ENCODE data around the gene ZSCAN4. TPM values are rescaled to one million over a fixed set of nuclear protein-coding genes. Genes with fewer than 3 reads are reported as not detected.

The ZSCAN4 gene
- total and polyA plus RNA-seq, 2 donors: 0.05 to 0.96 TPM

- no peaks in the 10 kb centered on the region for H3K27me3 ChIP-seq (ENCODE audit: control insufficient read depth in 2 of 2, insufficient read depth in 1 of 2, low read length in 1 of 2)
- H3K4me1 ChIP-seq (ENCODE audit: control insufficient read depth in 2 of 2, insufficient read depth in 2 of 2, low read length in 2 of 2): no peaks in the 10 kb centered on the region
- H3K27ac ChIP-seq (ENCODE audit: low read depth in 1 of 2, low read length in 1 of 2): no peak overlapping the region
- no peak overlapping the region for H3K4me3 ChIP-seq (ENCODE audit: low read length in 2 of 2)
- H3K9me3 ChIP-seq (ENCODE audit: control insufficient read depth in 2 of 2, insufficient read depth in 1 of 2, low read length in 1 of 2): peaks cover 7 to 25% of the 10 kb centered on the region in 2 donors
- peaks cover 34 to 36% of the 10 kb centered on the region in 2 donors for H3K36me3 ChIP-seq (ENCODE audit: control insufficient read depth in 2 of 2, insufficient read depth in 2 of 2, low read length in 1 of 2)
- DNase-seq (ENCODE audit: low read depth in 6 of 9, low spot score in 9 of 9): no peak
Observed at GRCh38 chr19:57643734-57644133, 25.0 kb upstream of the ZSCAN4 start.

- no peaks in the 10 kb centered on the region for H3K36me3 ChIP-seq (ENCODE audit: control insufficient read depth in 2 of 2, insufficient read depth in 2 of 2, low read length in 1 of 2)
- peaks cover 0 to 15% of the 10 kb centered on the region in 2 donors for H3K9me3 ChIP-seq (ENCODE audit: control insufficient read depth in 2 of 2, insufficient read depth in 1 of 2, low read length in 1 of 2)
- 80% methylated on average over 6 of the region's 6 CpGs for WGBS
- no peaks in the 10 kb centered on the region for H3K27me3 ChIP-seq (ENCODE audit: control insufficient read depth in 2 of 2, insufficient read depth in 1 of 2, low read length in 1 of 2)
- DNase-seq (ENCODE audit: low read depth in 6 of 9, low spot score in 9 of 9): no peak
- H3K27ac ChIP-seq (ENCODE audit: low read depth in 1 of 2, low read length in 1 of 2): no peak overlapping the region
- peaks cover 0 to 2% of the 10 kb centered on the region in 2 donors for H3K4me1 ChIP-seq (ENCODE audit: control insufficient read depth in 2 of 2, insufficient read depth in 2 of 2, low read length in 2 of 2)
- no peak overlapping the region for H3K4me3 ChIP-seq (ENCODE audit: low read length in 2 of 2)
Observed at GRCh38 chr19:57648331-57649003, 20.3 kb upstream of the ZSCAN4 start.

GRCh38 chr19:57651654-57651996 lies 17.1 kb upstream of the ZSCAN4 start:
- DNase-seq (ENCODE audit: low read depth in 6 of 9, low spot score in 9 of 9): no peak
- Histone ChIP-seq H3K27ac (ENCODE audit: low read depth in 1 of 2, low read length in 1 of 2) (no peak overlapping the region), H3K9me3 (ENCODE audit: control insufficient read depth in 2 of 2, insufficient read depth in 1 of 2, low read length in 1 of 2) (peaks cover 0 to 18% of the 10 kb centered on the region in 2 donors), H3K36me3 (ENCODE audit: control insufficient read depth in 2 of 2, insufficient read depth in 2 of 2, low read length in 1 of 2) (no peaks in the 10 kb centered on the region), H3K4me3 (ENCODE audit: low read length in 2 of 2) (no peak overlapping the region), H3K4me1 (ENCODE audit: control insufficient read depth in 2 of 2, insufficient read depth in 2 of 2, low read length in 2 of 2) (peaks cover 0 to 2% of the 10 kb centered on the region in 2 donors), H3K27me3 (ENCODE audit: control insufficient read depth in 2 of 2, insufficient read depth in 1 of 2, low read length in 1 of 2) (no peaks in the 10 kb centered on the region)
- WGBS: 71% methylated on average over 6 of the region's 6 CpGs

- DNase-seq (ENCODE audit: low read depth in 6 of 9, low spot score in 9 of 9): no peak
- H3K27me3 ChIP-seq (ENCODE audit: control insufficient read depth in 2 of 2, insufficient read depth in 1 of 2, low read length in 1 of 2): no peaks in the 10 kb centered on the region
- 95% methylated on average over 2 of the region's 2 CpGs for WGBS
- no peaks in the 10 kb centered on the region for H3K36me3 ChIP-seq (ENCODE audit: control insufficient read depth in 2 of 2, insufficient read depth in 2 of 2, low read length in 1 of 2)
- no peak overlapping the region for H3K27ac ChIP-seq (ENCODE audit: low read depth in 1 of 2, low read length in 1 of 2)
- H3K9me3 ChIP-seq (ENCODE audit: control insufficient read depth in 2 of 2, insufficient read depth in 1 of 2, low read length in 1 of 2): peaks cover 0 to 18% of the 10 kb centered on the region in 2 donors
- peaks cover 0 to 2% of the 10 kb centered on the region in 2 donors for H3K4me1 ChIP-seq (ENCODE audit: control insufficient read depth in 2 of 2, insufficient read depth in 2 of 2, low read length in 2 of 2)
- H3K4me3 ChIP-seq (ENCODE audit: low read length in 2 of 2): no peak overlapping the region
Observed at GRCh38 chr19:57653689-57654088, 15.0 kb upstream of the ZSCAN4 start.

GRCh38 chr19:57655443-57655842 lies 13.3 kb upstream of the ZSCAN4 start:
- WGBS: 54% methylated on average over 1 of the region's 1 CpG
- no peaks in the 10 kb centered on the region for H3K36me3 ChIP-seq (ENCODE audit: control insufficient read depth in 2 of 2, insufficient read depth in 2 of 2, low read length in 1 of 2)
- no peak overlapping the region for H3K27ac ChIP-seq (ENCODE audit: low read depth in 1 of 2, low read length in 1 of 2)
- no peak for DNase-seq (ENCODE audit: low read depth in 6 of 9, low spot score in 9 of 9)
- peaks cover 0 to 18% of the 10 kb centered on the region in 2 donors for H3K9me3 ChIP-seq (ENCODE audit: control insufficient read depth in 2 of 2, insufficient read depth in 1 of 2, low read length in 1 of 2)
- no peak overlapping the region for H3K4me3 ChIP-seq (ENCODE audit: low read length in 2 of 2)
- peaks cover 0 to 2% of the 10 kb centered on the region in 2 donors for H3K4me1 ChIP-seq (ENCODE audit: control insufficient read depth in 2 of 2, insufficient read depth in 2 of 2, low read length in 2 of 2)
- no peaks in the 10 kb centered on the region for H3K27me3 ChIP-seq (ENCODE audit: control insufficient read depth in 2 of 2, insufficient read depth in 1 of 2, low read length in 1 of 2)

- Histone ChIP-seq H3K4me1 (ENCODE audit: control insufficient read depth in 2 of 2, insufficient read depth in 2 of 2, low read length in 2 of 2) (peaks cover 0 to under 1% of the 10 kb centered on the region in 2 donors), H3K36me3 (ENCODE audit: control insufficient read depth in 2 of 2, insufficient read depth in 2 of 2, low read length in 1 of 2) (no peaks in the 10 kb centered on the region), H3K4me3 (ENCODE audit: low read length in 2 of 2) (no peak overlapping the region), H3K27me3 (ENCODE audit: control insufficient read depth in 2 of 2, insufficient read depth in 1 of 2, low read length in 1 of 2) (no peaks in the 10 kb centered on the region), H3K27ac (ENCODE audit: low read depth in 1 of 2, low read length in 1 of 2) (no peak overlapping the region), H3K9me3 (ENCODE audit: control insufficient read depth in 2 of 2, insufficient read depth in 1 of 2, low read length in 1 of 2) (peaks cover 0 to 10% of the 10 kb centered on the region in 2 donors)
- WGBS: 96% methylated on average over 1 of the region's 1 CpG
- no peak for DNase-seq (ENCODE audit: low read depth in 6 of 9, low spot score in 9 of 9)
Observed at GRCh38 chr19:57656346-57656745, 12.4 kb upstream of the ZSCAN4 start.

GRCh38 chr19:57664269-57665127 lies 4.2 kb upstream of the ZSCAN4 start:
- Histone ChIP-seq H3K9me3 (ENCODE audit: control insufficient read depth in 2 of 2, insufficient read depth in 1 of 2, low read length in 1 of 2) (peaks cover 0 to 2% of the 10 kb centered on the region in 2 donors), H3K27ac (ENCODE audit: low read depth in 1 of 2, low read length in 1 of 2) (peak overlapping the region in 1 of 2 donors; percentile 20), H3K36me3 (ENCODE audit: control insufficient read depth in 2 of 2, insufficient read depth in 2 of 2, low read length in 1 of 2) (no peaks in the 10 kb centered on the region), H3K27me3 (ENCODE audit: control insufficient read depth in 2 of 2, insufficient read depth in 1 of 2, low read length in 1 of 2) (peaks cover 16 to 39% of the 10 kb centered on the region in 2 donors), H3K4me1 (ENCODE audit: control insufficient read depth in 2 of 2, insufficient read depth in 2 of 2, low read length in 2 of 2) (no peaks in the 10 kb centered on the region), H3K4me3 (ENCODE audit: low read length in 2 of 2) (peak overlapping the region in 1 of 2 donors; percentile 36)
- 5% methylated on average over 64 of the region's 64 CpGs for WGBS
- DNase-seq (ENCODE audit: low read depth in 6 of 9, low spot score in 9 of 9): no peak

GRCh38 chr19:57665261-57665806 lies 3.4 kb upstream of the ZSCAN4 start:
- 95% methylated on average over 9 of the region's 9 CpGs for whole genome bisulfite sequencing
- peaks cover 16 to 39% of the 10 kb centered on the region in 2 donors for H3K27me3 ChIP-seq (ENCODE audit: control insufficient read depth in 2 of 2, insufficient read depth in 1 of 2, low read length in 1 of 2)
- H3K4me3 ChIP-seq (ENCODE audit: low read length in 2 of 2): no peak overlapping the region
- no peaks in the 10 kb centered on the region for H3K4me1 ChIP-seq (ENCODE audit: control insufficient read depth in 2 of 2, insufficient read depth in 2 of 2, low read length in 2 of 2)
- H3K9me3 ChIP-seq (ENCODE audit: control insufficient read depth in 2 of 2, insufficient read depth in 1 of 2, low read length in 1 of 2): peaks cover 0 to 2% of the 10 kb centered on the region in 2 donors
- no peak overlapping the region for H3K27ac ChIP-seq (ENCODE audit: low read depth in 1 of 2, low read length in 1 of 2)
- DNase-seq (ENCODE audit: low read depth in 6 of 9, low spot score in 9 of 9): no peak
- no peaks in the 10 kb centered on the region for H3K36me3 ChIP-seq (ENCODE audit: control insufficient read depth in 2 of 2, insufficient read depth in 2 of 2, low read length in 1 of 2)

- peaks cover 16 to 39% of the 10 kb centered on the region in 2 donors for H3K27me3 ChIP-seq (ENCODE audit: control insufficient read depth in 2 of 2, insufficient read depth in 1 of 2, low read length in 1 of 2)
- no peaks in the 10 kb centered on the region for H3K36me3 ChIP-seq (ENCODE audit: control insufficient read depth in 2 of 2, insufficient read depth in 2 of 2, low read length in 1 of 2)
- peaks cover 0 to 2% of the 10 kb centered on the region in 2 donors for H3K9me3 ChIP-seq (ENCODE audit: control insufficient read depth in 2 of 2, insufficient read depth in 1 of 2, low read length in 1 of 2)
- WGBS: 89% methylated on average over 1 of the region's 1 CpG
- DNase-seq (ENCODE audit: low read depth in 6 of 9, low spot score in 9 of 9): no peak
- H3K4me1 ChIP-seq (ENCODE audit: control insufficient read depth in 2 of 2, insufficient read depth in 2 of 2, low read length in 2 of 2): no peaks in the 10 kb centered on the region
- no peak overlapping the region for H3K27ac ChIP-seq (ENCODE audit: low read depth in 1 of 2, low read length in 1 of 2)
- H3K4me3 ChIP-seq (ENCODE audit: low read length in 2 of 2): no peak overlapping the region
Observed at GRCh38 chr19:57667228-57667627, 1.5 kb upstream of the ZSCAN4 start.
